GM19240 (cell line): ENCODE measurements around the gene PRSS38.

ENCODE experiments used
- DNase-seq: peaks from one replicate; pipeline ENCODE4 v3.0.0; 2011; ENCODE audit warnings: low spot score; ENCODE audit not compliant: insufficient read length

PRSS38 gene

DNA sequence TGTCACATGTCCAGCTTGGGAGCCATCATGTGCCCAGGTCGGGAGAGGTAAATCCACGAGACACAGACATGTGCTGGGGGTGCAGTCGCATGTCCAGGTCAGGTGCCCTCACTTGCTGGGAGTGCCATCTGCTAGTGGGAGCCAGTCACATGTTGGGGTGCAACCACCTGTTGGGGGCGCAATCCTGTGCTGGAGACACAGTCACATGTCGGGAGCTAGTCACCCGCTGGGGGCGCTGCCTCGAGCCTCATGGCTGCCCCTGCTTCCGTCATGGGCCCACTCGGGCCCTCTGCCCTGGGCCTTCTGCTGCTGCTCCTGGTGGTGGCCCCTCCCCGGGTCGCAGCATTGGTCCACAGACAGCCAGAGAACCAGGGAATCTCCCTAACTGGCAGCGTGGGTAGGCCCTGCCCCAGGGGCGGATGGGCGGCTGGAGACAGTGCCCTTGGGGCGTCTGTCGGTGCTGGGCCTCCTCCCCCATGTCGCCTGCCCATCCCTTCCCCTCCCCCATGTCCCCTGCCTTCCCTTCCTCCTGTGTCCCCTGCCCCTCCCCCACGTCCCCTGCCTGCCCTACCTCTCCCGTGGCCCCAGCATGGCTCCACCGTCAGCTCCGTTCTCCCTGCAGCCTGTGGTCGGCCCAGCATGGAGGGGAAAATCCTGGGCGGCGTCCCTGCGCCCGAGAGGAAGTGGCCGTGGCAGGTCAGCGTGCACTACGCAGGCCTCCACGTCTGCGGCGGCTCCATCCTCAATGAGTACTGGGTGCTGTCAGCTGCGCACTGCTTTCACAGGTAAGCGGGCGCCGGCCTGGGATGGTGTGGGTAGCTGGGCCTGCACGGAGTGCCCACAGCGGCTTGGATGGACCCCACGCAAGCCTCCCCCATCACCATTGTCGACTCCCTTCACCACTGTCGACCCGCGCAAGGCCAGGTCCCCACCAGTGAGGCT lies at the start of gene PRSS38:
PRSS38 (plus strand) TSS at position 208 of the 942 bp plus-strand sequence; CDS start at position 250, 42 bp downstream.
- no peak for DNase-seq

DNA sequence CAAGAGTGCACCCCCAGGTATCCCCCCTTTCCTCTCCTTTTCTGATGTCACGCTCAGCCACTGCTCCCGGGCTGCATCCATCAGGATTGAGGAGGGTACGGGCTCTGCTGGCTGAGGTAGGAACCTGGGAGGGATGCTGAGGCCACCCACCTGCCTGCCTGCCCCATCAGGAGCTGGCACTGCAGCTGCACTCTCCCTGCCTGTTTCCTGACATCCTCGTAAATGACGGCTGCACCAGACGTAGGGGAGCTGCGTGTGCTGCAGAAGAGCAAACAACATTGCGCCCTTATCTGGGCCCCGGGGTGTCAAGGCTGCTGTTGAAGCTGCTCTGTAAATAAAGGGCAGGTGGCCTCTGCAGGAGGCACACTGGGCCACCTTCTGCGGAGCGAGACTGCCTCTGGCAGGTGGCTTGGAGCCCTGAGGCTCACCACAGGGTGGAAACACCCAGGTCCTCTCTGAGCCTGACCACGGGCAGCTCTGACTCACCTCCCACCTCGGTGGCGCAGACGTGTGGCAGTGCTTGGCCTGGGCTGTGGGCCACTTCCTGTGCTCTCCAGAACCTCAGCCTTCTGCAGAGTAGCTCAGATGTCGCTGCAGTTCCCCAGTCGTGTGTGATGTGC lies 49.4 kb upstream of the PRSS38 start:
- DNase-seq, result no peak

DNA sequence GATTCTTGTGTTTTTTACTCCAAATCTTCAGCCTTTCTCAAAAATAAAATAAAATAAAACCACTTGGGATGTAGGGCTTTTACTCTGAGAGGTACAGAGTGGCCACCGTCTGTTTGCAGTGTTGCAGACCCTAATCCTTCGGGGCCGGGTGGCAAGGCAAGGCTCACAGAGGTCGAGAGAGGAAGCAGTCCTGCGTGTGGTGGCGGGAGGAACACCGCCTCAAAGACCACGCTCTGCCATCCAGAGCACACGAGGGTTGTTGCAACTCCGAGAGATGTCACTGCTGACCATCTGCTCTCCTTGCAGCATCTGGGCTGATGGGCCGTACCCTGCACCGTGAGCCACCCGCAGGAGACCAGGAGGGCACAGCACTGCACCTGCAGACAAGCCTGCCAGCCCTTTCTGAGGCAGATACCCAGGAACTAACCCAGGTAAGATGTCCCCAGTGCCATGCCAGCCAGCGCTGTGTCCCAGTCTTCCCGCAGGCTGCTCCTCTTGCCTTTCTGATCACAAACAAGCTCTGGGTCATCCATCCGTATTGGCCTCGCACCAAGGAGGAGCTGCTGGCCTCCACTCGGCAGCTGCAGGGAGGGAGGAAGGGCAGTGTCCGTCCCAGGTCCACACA lies 48.7 kb upstream of the PRSS38 start:
- no peak for DNase-seq

DNA sequence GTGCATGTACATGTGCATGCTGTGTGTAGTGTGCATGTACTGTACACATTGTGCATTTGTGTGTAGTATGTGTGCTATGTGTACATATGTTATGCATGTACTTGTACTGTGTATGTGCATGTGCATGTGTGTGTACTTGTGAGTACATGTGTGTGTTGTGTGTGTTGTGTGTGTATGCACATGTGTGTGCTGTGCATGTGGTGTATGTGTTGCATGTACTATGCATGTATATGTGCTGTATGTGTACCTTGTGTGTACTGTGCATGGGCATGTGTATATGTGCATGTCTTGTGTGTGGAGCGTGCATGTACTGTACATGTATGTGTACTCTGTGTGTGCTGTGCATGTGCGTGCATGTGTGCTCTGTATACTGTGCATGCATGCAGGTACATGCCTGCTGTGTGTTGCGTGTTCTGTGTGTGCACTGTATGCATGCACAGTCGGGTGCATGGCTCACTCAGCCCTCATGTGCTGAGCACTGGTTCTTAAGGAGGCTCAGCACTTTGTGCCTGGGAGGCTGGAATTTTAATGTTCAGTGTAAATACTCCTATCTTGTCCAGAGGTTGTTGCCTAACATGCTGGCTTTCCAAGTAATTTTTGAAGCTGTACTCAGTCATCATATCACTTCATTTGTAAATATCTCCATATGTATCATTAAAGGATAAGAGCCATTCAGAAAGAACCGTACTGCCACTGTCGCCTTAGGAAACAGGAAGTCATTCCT lies 47.9 kb upstream of the PRSS38 start:
- no peak for DNase-seq

DNA sequence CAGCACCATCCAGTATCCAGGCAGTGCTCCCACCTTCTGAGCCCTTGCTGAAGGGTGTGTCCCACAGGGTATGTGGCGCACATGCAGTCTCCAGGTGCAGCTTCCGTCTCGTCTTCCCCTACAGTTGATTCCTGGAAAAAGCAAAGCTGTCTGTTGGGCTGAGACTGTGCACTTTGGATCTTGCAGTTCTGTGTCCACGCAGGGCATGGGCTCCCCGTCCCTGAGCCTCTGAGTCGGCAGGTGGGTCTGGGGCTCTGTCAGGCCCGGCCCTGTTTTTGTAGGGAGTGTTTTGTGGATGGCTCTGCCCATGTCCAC lies 47.4 kb upstream of the PRSS38 start:
- no peak for DNase-seq

DNA sequence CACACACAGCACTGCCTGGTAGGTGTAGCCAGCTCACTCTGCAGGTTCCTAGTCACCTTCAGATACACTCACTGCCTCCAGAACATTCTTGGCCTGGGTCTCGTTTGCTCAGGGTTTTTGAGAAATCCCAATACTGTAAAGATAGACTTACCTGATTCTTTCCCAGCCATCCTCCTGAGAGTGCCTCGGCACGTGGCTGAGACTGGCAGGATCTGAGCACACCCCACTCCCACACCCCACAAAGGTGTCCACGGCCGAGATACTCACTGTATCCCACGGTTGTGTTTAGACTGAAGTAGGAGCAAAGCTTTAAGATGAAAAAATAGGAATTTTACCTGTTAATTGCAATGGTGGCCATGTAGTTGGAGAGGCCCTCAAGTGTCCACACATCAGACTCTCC lies 46.8 kb upstream of the PRSS38 start:
- DNase-seq, result no peak

DNA sequence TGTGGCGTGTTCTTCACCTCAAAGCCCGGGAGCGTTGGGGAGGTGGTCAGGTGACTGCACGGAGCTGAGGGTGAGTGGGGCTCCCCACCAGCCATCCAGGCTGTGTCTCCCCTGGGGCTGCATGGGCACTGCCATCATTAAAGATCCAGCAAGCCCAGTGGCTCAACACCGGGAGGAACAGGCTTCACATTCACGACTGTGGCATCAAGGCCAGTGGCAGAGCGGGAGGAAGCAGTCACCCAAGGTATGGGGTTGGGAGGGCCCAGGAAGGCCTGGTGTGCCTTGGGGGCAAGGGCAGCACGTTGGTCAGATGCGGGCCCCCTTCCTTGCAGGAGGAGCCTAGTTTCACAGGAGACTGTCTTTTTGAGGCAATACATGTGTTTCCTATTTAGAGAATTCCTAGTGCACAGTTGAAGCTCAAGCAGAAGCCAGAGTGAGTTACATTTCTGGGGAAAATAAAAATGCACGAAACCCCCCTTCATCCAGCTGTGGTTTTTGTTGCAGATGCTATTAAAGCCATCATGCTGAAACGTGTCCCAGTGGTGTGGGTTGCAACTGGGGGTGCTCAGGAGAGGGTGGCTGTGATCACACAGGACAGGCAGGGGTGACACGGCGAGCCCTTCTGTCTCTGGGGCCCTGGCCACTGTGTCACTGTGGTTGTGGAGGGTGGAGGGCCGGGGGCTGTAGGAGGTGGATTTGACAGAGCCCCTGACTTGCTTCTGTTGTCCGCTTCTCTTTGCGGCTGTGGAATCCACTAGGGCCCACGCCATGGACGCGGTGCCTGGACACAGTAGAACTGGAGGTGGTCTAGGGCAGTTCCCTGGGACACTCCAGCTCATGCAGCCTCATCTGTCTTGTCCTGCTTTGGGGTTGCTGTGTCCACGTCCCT lies 46.2 kb upstream of the PRSS38 start:
- no peak for DNase-seq

DNA sequence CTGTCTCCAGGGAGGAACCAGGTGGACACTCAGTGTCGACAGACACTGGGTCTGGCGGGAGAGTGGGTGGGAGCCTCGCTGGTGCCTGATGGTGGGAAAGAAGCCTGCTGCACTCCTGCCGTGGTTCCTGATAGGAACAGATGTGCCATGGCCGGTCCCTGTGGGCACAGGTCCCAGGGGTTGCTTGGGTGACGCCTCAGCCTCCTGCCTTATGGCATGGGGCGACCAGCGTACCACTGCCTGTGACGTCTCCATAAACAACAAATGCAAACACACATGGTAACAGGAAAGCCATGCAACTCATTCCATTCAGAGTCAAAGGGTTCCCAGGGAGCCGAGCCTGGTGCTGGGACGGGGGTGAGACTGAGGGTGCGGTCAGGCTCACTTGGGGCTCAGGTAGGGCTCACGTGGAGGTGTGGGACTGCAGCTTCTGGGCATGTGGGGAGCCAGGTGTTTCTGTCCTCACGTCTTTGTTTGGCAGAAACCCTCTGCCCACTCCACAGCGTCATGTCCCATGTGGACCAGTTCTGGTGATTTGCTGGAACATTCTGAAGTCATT lies 45.5 kb upstream of the PRSS38 start:
- no peak for DNase-seq

DNA sequence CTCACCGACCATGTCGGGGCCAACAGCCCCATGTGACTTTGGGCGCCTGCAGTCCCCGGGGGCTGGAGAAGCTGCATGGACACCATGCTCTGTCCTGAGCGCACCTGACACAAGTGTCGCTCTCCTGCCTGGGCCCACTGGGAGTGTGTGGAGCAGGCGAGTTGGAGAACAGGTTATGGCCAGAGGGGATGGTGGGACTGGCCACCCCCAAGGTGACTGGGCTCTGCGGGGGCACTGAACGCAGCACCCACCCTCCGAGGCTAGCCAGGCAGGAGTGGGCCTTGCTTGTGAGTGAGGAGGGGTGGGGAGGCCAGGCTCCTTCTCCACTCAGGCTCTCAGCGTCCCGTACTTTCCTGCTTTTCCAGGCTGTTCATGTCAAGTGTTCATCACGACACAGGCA lies 44.7 kb upstream of the PRSS38 start:
- DNase-seq, result no peak

DNA sequence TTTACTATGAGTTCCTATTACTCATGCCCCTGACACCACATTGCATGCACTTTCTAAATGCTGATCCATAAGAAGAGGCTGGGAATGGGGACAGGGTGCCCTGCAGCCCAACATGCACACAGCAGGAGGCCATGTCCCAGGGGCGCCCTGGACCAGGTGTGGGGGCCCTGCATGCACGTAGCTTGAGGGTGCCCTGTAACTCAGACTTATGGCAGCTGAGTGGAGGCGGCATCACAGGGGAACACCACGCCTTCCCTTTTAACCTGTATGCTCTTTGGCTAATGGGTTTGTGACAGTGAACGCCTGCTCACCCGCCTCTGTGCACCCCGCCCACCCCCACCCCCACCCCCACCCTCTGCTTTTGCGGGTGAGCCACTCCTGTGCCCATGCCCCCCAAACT lies 44.1 kb upstream of the PRSS38 start:
- no peak for DNase-seq

DNA sequence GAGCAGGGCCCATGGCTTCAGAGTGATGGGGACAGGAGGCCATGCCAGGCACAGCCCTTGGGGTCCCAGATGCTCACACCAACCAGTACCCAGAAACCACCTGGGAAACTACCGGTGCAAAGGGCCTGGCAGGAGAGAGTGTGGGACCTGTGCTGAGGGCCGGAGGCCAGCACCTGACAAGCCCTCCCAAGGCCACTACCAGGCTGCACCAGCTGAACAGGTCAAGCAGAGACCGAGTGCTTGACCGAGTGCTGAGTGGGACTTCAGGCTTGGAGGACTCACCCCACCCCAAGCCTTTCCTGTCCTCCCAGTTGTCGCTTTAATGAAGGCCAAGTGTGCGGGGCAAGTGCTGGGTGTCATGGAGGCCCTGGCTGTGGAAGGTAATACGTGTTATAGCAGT lies 43.7 kb upstream of the PRSS38 start:
- no peak for DNase-seq

DNA sequence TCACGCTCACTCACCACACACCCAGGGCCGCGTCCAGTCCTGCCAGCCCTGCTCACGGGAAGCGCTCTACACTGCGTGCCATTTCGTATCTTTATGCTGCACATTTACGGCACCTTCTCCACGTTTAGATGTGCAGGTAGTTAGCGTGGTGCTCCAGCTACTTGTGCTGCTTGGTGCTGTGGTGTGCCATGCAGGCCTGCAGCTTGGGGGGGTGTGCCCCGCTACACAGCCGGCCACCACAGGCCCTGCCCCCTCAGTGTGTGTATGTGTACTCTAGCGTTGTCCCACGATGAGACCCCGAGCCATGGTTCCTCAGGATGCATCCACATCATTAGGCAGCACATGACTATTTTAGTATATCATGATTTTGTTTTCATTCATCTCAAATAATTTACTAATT lies 41.9 kb upstream of the PRSS38 start:
- no peak for DNase-seq

DNA sequence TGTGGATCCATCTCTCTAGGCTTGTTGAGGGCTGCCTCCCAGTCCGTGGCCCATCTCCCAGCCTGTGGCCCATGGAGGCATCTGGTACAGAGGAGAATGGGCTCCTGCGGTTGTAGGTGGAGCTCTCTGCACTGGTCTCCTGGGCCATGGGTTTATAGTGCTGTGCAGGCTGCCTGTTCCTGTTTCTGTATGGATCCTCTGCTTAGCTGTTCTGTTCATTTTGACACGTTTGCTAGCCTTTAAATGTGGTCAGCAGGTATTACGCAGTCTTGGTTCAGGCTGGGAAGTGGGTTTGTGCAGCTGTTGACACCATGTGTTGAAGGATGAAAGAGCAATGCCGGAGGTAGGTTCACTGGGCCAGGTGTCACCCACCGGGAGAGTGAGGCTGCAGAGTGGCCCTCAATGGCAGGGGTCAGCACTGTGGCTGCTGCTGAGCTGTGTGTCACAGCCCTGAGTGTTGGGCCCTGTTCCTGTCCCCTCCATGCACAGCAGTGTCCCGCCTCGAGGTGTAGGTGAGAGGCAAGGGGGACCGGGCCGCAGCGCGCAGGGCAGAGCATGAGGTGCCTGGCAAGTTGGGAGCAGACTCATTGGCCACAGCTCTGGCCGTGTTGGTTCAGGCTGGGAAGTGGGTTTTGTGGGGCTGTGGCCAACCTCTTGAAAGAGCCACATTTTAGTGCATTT lies 41.3 kb upstream of the PRSS38 start:
- no peak for DNase-seq

DNA sequence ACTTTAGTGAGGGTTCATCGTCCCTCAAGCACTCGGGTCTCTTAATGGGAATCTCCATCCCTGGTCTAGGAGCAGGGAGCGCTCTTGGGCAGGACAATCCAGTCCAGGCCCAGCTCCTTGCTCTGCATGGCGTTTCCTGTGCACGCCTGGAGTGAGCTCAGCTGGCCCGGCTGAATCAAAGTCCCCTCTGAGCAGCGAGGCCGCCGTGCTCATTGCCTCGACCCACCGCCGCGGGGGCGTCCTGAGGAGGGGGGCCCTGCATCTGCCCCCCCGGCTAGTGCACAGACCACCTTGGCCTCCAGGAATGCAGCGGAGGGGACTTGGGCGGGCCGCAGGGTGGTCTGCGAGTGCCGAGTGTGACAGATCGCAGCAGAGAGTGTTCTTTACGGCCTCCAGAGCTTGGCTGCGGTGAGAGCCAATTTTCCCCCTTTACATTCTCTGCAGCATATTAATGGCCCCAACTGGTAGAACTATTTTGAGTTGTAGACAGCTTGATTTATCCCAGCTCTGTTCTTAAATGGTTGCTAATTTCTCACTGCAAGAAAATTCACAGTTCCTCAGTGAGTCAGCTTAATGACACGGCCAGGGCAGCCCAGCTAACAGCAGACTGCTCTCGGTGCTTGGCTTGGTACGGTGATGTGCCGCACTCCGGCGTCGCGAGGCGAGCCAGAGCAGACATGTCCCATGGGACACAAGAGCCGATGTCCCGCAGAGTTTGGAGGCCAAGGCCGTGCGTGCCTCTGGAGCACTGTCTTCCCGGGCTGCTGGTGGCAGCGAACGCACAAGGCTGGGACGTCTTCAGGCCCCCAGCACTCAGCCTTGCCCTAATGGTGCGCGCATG lies 40.4 kb upstream of the PRSS38 start:
- no peak for DNase-seq

DNA sequence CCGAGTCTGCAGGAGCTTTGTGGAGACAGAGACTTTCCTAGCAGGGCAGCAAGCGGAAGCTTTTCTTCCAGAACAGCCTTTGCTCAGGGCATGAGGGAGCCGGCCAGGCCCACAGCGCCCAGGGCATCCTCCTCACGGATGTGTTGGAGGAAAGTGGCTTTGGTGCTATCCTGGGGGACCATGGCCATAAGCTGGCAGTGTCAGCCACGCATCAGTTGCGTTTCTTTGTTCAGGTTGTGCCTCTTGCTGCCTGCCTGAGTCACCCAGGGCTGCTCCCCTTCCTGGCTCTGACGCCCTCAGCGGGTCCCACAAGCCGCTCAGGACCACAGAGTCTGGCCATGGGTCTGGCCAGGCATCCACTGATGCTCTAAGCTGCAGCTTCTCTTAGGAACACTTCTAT lies 39.6 kb upstream of the PRSS38 start:
- DNase-seq, result no peak

DNA sequence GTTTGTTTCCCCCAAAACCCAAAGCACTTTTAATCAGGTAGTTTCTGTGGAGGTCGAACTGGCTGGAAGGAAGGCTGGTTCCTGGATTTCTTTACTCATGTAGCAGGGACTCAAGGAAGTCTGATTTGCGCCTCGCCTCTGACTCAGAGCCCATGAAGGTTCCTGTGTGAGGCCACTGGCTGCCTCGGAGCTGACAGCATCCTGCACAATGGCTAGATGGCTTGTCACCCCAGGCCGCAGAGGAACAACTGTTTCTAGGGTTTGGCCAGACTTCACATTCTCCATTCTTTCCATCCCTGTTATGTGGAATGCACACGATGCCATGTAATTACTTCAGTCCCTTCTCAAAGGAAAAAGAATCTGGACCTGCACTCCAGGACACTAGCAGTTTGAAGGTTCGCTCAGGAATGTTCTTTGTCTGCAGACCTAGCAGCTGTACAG lies 39.1 kb upstream of the PRSS38 start:
- DNase-seq, result no peak

DNA sequence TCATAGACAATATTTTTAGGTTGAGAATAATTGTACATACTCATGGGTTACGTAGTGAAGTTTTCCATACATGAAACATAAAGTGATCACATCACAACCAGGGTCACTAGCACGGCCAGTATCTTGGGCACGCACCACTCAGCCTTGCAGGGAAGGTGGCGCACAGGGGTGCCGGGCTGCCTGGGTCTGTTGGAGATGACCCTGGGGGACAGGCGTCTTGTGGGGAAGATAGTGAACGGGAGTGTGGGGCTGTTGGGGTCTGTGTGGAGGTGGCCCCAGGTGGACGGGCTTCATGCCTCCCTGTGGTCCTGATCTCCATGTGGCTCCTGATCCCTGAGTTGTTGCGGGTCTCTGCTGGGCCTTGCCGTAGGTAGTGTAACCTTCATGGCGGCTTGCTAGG lies 38.3 kb upstream of the PRSS38 start:
- no peak for DNase-seq

DNA sequence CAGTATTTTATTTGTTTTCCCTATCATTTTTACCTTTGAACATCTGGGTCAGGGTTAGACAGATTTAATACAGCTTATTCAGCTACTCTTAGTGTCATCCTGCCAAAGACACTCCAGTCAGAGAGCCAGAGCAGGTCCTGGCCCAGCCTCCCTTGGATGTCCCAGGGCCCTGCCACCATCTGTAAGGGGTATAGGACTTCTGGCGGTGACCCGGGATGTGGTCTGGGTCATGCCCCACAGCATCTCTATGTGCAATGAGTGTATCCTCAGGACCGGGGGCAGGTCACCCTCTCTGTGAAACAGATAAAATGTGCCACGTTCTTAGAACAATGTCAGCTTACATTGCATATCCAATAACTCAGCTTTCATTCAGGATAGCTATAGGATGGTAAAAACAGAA lies 37.8 kb upstream of the PRSS38 start:
- DNase-seq, result no peak

DNA sequence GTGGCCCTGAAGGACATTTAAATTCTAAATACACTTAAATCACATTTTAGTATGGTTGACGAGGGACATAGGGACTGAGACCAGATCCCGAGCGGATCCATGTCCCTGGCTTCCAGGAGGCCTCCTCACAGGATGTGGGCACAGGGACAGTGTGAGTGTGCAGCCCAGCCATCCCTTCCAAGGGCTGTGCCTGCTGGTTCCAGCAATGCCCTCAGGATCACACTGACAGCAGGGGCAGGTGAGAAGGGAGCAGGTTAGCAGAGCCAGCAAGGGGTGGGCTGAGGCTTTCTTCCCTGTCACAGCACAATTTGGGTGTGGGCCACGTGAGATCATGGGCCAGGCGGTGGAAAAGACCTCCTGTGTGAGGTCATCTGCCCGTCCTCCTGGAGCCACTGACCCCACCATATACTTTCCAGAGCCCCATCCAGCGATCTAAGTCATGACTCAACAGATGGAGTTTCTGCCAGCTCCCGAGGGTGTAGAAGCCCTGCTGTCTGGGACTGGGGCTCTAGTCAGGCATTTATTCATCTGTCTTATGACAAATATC lies 37.0 kb upstream of the PRSS38 start:
- DNase-seq, result no peak
